HG02840 (cell line): ENCODE results near the gene NCOA4.
"Not testable (repeated sequence)": the region's sequence is repeated elsewhere in the genome, so short reads cannot be mapped to it uniquely, and the experiment has no call there.

Experiments
- ATAC-seq: cut with Tn5 transposase; IDR thresholded peaks from one replicate; pipeline ENCODE4 v1.9.1; 2021; ENCODE audit warnings: mild to moderate bottlenecking, moderate library complexity, moderate number of reproducible peaks; ENCODE audit not compliant: unreplicated experiment, low FRiP score

The NCOA4 gene

DNA sequence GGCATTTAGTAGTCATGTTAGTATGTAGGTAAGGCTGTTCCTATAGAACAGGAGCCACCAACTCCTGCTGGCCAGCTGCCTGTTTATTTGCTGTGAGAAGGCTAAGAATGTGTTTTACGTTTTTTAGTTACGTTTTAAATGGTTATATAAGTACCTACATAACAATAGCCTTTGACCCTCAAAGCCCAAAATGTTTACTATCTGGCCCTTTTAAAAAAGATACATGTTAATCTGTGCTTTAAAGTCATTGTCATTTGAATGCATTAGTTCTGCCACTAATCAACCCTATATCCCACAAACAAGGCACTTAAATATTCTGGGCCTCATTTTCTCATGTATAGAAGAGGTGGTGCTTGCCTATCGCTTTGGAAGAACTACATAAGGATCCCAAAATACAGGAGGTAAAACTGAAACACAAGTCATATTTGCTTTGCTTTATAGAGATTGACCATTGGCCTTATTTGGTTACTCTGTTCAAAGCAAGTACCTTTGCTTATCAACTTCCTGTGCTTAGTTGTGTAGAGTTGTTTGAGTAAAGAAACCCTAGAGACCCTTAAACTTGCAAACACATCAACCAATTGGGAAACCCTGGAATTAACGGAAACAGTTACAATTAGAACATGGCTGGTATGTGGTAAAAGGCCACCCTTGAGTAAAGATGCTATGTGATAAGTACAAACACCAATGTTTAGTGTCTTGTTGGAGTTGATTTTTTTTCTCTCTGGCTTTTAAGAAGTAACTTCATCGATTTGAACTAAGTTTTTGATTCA lies 32.2 kb downstream of the NCOA4 start:
- no peak for ATAC-seq

DNA sequence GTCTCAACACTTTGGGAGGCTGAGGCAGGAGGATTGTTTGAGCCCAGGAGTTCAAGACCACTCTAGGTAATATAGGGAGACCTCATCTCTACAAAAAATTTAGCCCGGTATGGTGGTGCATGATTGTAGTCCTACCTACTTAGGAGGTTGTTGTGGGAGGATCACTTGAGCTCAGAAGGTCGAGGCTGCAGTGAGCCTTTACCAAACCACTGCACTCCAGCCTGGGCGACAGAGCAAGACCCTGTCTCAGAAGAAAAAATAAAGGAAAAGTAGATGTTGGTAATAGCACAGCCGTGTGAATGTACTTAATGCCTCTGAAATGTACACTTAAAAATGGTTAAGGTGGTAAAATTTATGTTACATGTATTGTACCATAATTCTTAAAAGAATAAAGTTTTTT lies 32.9 kb downstream of the NCOA4 start:
- ATAC-seq, result no peak

DNA sequence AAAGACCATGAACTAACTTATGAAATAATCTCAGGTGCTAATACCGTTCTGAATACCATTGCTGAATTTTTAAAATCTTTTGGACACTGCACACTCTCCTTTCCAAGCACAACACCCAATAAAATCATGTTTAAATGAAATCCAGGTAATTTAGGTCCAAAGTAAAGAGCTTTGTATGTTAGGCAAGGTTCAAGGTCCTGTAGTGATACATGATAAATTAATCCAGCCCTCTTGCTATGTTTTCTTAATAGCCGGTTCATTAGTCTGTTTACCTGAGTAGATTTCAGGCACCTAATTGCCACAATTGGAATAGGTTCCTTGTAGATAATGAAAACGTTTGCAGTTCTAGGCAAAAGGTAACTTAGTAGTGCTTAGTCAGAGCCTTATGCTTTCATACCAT lies 44.8 kb downstream of the NCOA4 start:
- not testable (repeated sequence) for ATAC-seq

DNA sequence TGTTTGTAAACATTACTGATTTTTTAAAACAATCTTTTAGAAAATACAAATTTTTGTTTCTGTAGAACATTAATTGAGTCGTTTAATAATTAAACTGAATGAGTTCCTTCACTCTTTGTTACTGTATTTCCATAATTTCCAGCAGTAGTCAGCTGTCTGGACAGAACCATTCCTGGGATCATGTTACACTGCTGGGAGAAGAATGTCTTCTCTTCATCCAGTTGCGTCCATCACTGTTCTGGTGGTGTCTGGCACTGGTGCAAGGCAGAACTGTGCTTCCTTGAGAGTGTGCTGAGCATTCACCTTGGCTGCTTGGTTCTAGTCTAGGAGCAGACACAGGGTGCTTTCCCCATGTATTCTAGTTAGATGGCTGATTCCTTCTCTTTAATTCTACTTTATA lies 46.0 kb downstream of the NCOA4 start:
- ATAC-seq, result not testable (repeated sequence)

DNA sequence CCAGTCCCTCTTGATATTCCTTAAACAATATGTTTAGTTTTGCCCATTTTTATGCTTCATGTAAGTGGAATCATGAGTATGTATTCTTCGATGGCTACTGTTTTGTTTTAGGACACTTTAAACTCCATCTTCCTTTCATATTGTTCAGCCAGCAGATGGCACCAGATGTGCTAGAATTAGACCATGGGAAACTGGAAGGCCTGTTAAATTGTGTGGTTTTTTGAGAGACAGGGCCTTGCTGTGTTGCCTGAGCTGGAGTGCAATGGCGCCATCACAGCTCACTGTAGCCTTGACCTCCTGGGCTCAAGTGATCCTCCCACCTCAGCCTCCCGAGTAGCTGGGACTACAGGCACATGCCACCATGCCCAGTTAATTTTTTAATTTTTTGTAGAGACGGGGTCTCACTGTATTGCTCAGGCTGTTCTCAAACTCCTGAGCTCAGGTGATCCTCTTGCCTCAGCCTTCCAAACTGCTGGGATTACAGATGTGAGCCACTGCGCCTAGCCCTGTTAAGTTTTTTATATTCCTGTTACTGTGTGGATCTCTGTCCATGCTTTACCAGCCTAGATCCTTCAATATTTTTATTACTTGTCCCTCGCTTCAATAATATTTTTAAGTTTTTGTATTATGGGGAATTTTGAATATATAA lies 46.8 kb downstream of the NCOA4 start:
- not testable (repeated sequence) for ATAC-seq

DNA sequence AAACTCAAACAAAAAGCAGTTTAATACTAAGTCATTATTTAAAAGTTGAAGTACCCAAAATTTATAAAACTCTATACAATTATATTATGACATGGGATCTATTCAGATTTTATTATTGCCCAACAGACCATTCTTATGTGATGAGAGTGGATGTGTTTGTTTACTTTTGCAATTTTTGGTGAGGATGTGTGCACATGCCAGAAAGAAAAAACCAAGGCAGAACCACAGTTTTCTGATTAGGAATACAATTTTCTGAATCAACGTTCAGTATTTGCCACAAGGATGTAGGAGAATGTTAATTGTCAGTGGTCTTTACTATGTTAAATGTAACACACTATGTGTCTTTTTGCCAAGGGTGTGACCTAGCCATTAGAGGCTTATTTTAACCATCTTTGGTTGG lies 49.1 kb downstream of the NCOA4 start:
- ATAC-seq, result not testable (repeated sequence)

DNA sequence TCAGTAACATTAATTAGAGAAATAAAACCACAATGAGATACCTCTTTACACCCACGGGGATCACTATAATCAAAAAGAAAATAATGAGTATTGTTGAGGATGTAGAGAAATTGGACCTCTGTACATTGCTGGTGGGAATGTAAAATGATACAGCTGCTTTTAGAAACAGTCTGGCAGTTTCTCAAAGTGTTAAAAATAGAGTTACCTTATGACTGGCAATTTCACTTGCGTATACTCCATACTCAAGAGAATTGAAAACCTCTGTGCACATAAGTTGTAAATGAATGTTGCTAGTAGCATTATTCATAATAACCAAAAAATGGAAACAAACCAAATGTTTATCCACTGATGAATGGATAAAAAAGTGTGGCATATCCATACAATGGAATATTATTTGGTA lies 51.9 kb downstream of the NCOA4 start:
- ATAC-seq, result peak; percentile 76

DNA sequence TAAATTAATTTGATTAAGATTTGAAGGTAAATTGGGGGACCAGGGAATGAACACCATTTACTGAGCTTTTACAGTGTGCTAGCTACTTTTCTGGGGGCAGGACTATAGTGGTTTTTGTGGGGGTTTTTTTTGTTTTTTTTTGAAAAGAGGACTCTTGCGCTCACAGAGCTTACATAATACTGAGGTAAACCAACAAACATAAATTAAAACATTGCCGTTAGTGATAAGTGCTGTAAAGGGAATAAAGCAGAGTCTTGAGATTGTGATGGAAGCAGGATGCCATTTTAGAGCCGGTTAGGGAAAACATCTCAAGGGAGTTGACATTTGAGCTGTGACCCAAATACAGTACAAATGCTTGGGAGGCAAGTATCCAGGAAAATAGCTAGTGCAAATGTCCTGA lies 56.4 kb downstream of the NCOA4 start:
- ATAC-seq, result not testable (repeated sequence)

DNA sequence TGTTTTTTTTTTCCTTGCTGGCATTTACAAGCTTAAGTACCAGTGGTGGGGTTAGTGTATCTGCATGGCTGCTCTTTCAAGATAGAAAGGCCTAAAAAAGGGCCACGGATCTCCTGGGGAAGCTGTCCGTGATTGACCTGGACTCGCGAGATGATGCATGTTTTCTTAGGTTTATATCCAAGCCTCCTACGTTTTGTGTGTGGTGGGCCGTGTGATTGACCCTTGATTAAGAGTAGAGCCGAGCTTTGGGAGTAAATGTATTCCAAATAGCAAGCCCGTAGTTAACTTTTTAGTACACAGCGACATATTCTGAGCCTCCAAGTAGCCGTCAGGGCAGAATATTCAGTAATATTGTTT lies 57.6 kb downstream of the NCOA4 start:
- ATAC-seq, result not testable (repeated sequence)

DNA sequence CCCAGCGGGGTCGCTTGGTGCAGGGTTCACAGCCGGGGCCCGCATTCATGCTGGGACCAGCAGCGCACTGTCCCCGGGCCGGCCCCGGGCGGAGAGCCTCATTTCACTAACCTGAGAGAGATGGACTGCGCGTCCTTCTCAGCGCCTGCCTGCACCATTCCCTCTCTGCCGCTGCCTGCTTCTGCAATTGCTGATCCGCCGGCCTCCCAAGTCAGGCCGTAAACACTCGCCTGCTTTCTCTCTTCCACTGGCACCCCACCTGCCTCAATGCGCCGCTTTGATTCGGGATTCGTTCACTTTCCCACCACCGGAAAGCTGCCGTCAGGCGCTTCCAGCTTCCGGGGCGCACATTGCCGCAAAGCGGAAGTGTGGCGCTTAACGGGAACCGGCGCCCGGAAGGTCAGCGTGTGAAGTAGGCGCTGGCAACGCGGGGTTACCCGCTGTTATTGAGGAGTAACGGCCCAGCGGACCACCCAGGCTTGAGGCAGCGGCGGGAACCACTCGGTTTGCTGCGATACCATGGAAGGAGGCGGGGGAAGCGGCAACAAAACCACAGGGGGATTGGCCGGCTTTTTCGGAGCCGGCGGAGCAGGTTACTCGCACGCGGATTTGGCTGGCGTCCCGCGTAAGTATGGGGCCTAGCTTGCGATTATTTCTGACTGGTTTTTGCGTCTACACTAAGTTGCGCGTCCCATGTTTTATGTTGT lies 58.2 kb downstream of the NCOA4 start, which contains the start of gene TIMM23:
TSS of gene TIMM23 (plus strand) at position 384 of the 707 bp plus-strand sequence. CDS start at position 520, 136 bp downstream.
- ATAC-seq, result peak; percentile 71

DNA sequence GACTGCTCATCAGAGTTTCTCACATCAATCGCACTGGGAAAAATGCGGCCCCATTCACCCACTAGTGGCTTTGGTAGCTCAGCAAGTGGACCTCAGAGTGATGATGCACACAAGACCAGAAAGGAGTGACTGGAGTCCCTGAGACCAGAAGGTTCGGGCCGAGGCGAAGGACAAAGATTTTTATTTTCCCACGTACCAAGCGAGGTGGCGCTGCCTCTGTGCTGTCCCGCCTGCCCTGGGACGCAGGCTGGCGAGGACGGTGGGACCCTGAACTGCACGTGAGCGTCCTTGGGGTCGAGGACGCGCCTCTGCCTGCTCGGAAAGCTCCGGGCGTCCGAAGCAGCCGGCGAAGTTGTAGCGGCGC lies 58.7 kb downstream of the NCOA4 start:
- peak; percentile 13 for ATAC-seq

DNA sequence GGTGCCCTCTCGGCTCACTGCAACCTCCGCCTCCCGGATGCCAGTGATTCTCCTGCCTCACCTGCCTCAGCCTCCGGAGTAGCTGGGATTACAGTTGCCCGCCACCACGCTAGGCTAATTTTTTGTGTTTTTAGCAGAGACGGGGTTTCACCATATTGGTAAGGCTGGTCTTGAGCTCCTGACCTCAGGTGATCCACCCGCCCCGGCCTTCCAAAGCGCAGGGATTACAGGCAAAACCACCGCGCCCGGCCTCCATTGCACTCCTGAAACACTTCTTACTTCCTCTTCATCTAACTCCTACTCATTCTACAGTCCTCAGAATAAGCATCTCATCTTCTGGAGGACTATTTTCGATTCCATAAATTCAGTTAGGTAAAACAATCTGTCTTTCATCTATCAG lies 59.4 kb downstream of the NCOA4 start:
- not testable (repeated sequence) for ATAC-seq

DNA sequence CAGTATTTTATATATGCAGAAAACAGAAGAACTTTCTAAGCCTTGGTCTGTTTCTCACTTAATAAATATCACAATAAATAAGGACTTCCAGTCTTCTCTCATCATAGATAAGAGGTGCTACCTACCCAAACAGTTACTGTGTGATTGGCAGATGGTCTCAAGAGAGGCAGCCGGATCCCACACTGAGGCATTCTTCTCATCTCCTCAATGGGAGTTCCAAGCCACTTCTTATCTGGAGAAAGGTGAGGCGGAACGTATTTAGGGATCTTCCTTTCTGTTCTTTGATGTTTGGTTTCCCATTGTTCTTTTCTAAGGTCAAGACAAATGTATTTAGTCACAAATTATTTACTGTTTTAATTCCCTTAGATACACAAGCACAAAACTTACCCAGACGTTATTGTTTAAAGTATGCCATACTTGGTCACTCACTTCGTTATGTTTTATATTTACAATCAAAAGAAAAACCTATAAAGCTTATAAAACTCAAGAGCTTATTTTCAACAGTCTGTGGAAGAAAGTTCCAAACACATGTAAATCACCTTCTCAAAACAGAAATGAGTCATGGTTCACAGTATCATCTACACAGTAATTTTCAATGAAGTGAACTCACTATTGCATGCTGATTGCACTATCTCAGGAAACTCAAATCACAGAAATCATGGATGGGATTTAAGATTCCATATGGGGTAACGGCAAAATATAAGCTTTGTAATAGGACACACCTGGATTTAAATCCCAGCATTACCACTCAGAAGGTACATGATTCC lies 67.6 kb downstream of the NCOA4 start:
- not testable (repeated sequence) for ATAC-seq

DNA sequence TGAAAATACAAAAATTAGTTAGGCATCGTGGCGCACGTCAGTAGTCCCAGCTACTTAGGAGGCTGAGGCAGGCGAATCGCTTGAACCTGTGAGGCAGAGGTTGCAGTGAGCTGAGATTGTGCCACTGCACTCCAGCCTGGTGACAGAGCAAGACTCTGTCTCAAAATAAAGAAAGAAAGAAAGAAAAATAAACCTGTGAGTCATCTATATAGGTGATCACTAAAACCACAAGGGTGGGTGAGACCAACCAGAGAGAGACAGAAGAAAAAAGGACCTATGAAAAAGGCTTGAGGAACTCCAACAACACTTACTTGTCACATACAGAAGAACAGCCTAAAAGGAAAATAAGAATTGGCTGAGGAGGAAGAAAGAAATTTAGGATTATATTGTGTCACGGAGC lies 72.5 kb downstream of the NCOA4 start:
- ATAC-seq, result not testable (repeated sequence)

DNA sequence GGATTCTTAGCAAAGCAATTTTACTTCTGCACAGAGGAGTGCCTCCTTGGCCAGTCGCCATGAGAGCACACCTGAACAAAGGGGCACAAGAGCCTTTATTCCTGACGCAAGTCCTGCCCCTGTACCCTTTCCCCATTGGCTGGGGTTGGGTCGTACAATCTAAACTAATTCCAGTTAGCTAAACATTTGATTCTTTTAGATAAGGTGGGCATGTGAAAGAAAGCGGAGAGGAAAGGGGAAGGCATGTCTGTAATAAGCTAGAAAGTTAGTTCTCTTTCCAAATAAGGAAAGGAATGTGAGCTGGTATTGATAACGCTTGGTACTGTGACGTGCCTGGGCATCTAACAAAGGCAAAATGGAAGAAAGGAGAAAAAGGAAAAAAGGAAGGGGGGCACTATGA lies 73.8 kb downstream of the NCOA4 start:
- ATAC-seq, result not testable (repeated sequence)
